Lower leg skin (tissue), 4 donors: ENCODE data around the gene ZNF491. TPM values are rescaled to one million over a fixed set of nuclear protein-coding genes. Genes with fewer than 3 reads are reported as not detected.
"Not testable (repeated sequence)": the region's sequence is repeated elsewhere in the genome, so short reads cannot be mapped to it uniquely, and the experiment has no call there.

Experiments
- DNase-seq, 2 donors: peaks; one replicate each; pipeline ENCODE4 v3.0.0-alpha.2; 2019; ENCODE audit warnings: low spot score in 2 of 2
- H3K4me3 ChIP-seq: fragments of 200-600 bp; sonication (generic); 2 replicates; pipeline ENCODE4 v1.5.1; 2017; ENCODE audit warnings: mild to moderate bottlenecking, low read depth; ENCODE audit not compliant: poor library complexity, severe bottlenecking
- POLR2A ChIP-seq, 2 donors: fragments of 450-650 bp; IDR thresholded peaks; one replicate each; pipeline ENCODE4 v1.6.1; 2016 to 2017; ENCODE audit warnings: antibody characterized with exemption in 2 of 2, mild to moderate bottlenecking in 1 of 2, moderate library complexity in 1 of 2
- whole genome bisulfite sequencing, 2 donors: methylation state at CpG; one replicate each; pipeline ENCODE4 v1.1.5; 2018; 5-methylcytosine and 5-hydroxymethylcytosine counted together
- intact Hi-C: fragments of 100-400 bp; cut with DNase I; formaldehyde crosslinking; loops from one replicate; pipeline ENCODE4 v1.15.0; 2023; ENCODE audit warnings: low total_unique reads
- total RNA-seq, 4 donors: library from RNA; depleted of rRNA; stranded (reverse); fragments of >200 nt; gene quantifications; one replicate each; pipeline ENCODE4 v1.1.0, GENCODE V29; 2016
- TF ChIP-seq, protein P1 (sequence below), 3 donors: fragments of 450-650 bp; IDR thresholded peaks; one replicate each; pipeline ENCODE4 v1.5.1; 2016; ENCODE audit warnings: antibody characterized with exemption in 3 of 3, mild to moderate bottlenecking in 3 of 3, moderate library complexity in 2 of 3

ZNF491 gene
- total RNA-seq, 4 donors from 2014 or later: 0.74 to 2.1 (median 1.3) TPM; not detected in 1

GRCh38 chr19:11848594-11849469 lies 50.5 kb downstream of the ZNF491 start, which contains the start of gene ZNF439:
Gene ZNF439, plus strand, starts transcription at chr19:11848726. Its CDS starts 142 bp downstream, at chr19:11848868.
- WGBS, 2 donors: 1 to 4% methylated on average over 42 to 52 of the region's 59 CpGs
- TF ChIP-seq POLR2A (IDR thresholded peaks at IDR 0.05): no peak
- TF ChIP-seq, protein P1, sequence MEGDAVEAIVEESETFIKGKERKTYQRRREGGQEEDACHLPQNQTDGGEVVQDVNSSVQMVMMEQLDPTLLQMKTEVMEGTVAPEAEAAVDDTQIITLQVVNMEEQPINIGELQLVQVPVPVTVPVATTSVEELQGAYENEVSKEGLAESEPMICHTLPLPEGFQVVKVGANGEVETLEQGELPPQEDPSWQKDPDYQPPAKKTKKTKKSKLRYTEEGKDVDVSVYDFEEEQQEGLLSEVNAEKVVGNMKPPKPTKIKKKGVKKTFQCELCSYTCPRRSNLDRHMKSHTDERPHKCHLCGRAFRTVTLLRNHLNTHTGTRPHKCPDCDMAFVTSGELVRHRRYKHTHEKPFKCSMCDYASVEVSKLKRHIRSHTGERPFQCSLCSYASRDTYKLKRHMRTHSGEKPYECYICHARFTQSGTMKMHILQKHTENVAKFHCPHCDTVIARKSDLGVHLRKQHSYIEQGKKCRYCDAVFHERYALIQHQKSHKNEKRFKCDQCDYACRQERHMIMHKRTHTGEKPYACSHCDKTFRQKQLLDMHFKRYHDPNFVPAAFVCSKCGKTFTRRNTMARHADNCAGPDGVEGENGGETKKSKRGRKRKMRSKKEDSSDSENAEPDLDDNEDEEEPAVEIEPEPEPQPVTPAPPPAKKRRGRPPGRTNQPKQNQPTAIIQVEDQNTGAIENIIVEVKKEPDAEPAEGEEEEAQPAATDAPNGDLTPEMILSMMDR (IDR thresholded peaks at IDR 0.05): no peak
- H3K4me3 ChIP-seq: peak within 1 kb of the TSS; percentile 51
- intact Hi-C loops: no loop called here
- peak; percentile 89 to 97 for DNase-seq

DNA sequence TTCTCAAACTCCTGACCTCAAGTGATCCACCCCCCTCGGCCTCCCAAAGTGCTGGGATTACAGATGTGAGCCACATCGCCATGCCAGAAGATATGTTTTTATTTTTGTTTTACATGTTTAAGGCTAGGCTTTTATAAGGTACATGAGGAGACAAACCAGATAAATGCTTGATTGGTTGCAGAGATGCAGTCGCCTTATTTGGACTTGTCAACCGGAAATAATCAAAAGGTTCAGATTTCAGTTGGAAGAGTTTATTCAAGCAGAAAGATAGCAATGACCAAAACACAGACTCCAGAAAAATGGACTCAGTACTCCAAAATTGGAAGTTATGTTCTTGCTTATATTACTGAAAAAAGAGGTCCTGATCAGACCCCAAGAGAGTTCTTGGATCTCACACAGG lies 52.0 kb downstream of the ZNF491 start:
- H3K4me3 ChIP-seq, DNase-seq, intact Hi-C loops: not testable (repeated sequence)
- WGBS, 2 donors: 93 to 98% methylated on average over 4 of the region's 4 CpGs

DNA sequence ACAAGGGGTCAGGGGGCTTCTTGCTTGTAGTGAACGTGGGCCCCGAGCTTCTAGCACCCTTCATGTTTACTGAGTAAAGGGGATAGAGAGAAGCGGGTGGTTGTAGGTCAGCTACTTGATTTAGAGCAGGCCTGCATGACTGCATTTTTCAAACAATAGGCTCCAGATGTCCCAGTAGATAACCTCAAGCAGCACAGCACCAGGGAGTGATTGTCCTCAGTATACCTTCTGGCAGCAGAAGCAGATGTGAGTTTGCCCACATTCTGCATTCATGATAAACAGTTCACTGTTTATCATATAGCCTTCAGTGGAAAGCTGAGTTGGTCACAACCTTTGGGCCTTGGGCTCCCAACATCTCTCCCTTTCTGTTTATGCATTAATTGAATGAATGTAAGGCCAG lies 55.0 kb downstream of the ZNF491 start:
- WGBS, 2 donors: 80 to 86% methylated on average over 3 of the region's 3 CpGs
- H3K4me3 ChIP-seq: no peak overlapping the region
- TF ChIP-seq POLR2A (IDR thresholded peaks at IDR 0.05): no peak
- DNase-seq: no peak
- intact Hi-C loops: no loop called here

GRCh38 chr19:11856596-11857250 lies 58.4 kb downstream of the ZNF491 start:
- peak in 1 of 2 donors; percentile 37 for DNase-seq
- intact Hi-C loops: no loop called here
- no peak overlapping the region for H3K4me3 ChIP-seq
- TF ChIP-seq, protein P1 (IDR thresholded peaks at IDR 0.05): no peak
- TF ChIP-seq POLR2A (IDR thresholded peaks at IDR 0.05): no peak
- WGBS, 2 donors: 58 to 67% methylated on average over 12 of the region's 12 CpGs

Other genes starting within 250 kb of the ZNF491 start
- gene ELOF1, start 239.3 kb upstream of the ZNF491 start, total RNA-seq: 10 to 100 TPM; 22.3 to 41.5 (median 35.4) TPM
- 10 to 100 TPM; 29.0 to 63.5 (median 52.1) TPM for gene ACP5, start 220.9 kb upstream of the ZNF491 start, total RNA-seq
- gene ZNF627, start 201.0 kb upstream of the ZNF491 start, total RNA-seq: 10 to 100 TPM in 3 of 4 donors, 1 to 10 TPM in 1; 8.6 to 12.1 (median 11.2) TPM
- 1 to 10 TPM; 5.5 to 8.4 (median 6.5) TPM for gene ZNF823, start 59.6 kb upstream of the ZNF491 start, total RNA-seq
- 1 to 10 TPM; 3.5 to 6.4 (median 6.0) TPM for gene ZNF441, start 31.5 kb upstream of the ZNF491 start, total RNA-seq
- gene ZNF440, start 15.8 kb downstream of the ZNF491 start, total RNA-seq: 10 to 100 TPM; 18.1 to 37.1 (median 29.0) TPM
- gene ZNF439, start 50.2 kb downstream of the ZNF491 start, total RNA-seq: 1 to 10 TPM; 4.3 to 9.0 (median 7.5) TPM
- 1 to 10 TPM; 2.0 to 5.5 (median 3.8) TPM for gene ZNF69, start 89.3 kb downstream of the ZNF491 start, total RNA-seq
- 10 to 100 TPM; 11.9 to 19.3 (median 16.4) TPM for gene ZNF700, start 126.6 kb downstream of the ZNF491 start, total RNA-seq
- gene ZNF763, start 166.5 kb downstream of the ZNF491 start, total RNA-seq: 1 to 10 TPM; 1.9 to 7.8 (median 4.3) TPM
- 10 to 100 TPM in 2 of 4 donors, 1 to 10 TPM in 2; 8.8 to 13.9 (median 10.1) TPM for gene ZNF433, start 237.2 kb downstream of the ZNF491 start, total RNA-seq